ENCODE results near the gene MCC.

The MCC gene

DNA sequence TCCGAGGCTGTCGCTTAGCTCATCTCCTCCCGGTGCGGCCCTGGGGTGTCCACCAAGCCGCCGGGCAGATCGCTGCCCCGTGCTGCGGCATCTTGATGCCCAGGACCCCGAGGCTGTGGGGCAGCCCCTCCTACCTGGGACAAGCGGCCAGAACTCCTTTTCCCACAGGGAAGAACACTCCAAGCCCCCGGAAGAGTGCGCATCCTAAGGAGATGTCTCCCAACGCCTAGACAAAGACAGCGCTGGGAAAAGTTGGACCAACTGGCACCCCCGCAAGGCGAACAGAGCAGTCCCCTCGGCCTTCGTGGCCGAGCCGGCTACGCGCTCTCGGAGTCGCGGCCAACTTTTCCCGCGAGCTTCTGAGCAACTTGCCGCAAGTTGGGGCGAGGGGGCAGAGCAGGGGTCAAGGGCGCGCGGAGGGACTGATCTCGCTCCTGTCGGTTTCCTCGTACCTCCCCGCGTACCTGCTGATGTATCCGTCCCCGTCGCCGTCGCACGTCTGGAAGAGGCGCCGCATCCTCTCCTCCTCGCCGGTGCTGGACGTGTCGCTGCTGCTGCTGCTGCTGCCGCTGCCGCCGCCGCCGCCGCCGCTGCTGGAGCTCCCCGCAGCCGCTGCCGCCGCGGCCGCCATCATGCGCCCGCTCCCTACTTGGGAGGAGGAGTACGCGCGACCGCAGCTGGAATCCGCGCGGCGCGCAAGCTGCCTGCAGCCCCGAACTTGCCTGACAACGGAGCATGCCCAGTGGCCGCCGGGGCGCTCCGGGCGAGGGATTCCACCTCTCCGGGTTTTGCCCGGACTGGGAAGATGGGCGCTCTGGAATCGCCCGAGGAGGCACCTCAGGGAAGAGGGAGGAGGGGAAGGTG is at the start of gene MCC:
Gene MCC, minus strand, starts transcription at position 673 of the 864 bp plus-strand sequence.
- peak; percentile 20 for DNase-seq

DNA sequence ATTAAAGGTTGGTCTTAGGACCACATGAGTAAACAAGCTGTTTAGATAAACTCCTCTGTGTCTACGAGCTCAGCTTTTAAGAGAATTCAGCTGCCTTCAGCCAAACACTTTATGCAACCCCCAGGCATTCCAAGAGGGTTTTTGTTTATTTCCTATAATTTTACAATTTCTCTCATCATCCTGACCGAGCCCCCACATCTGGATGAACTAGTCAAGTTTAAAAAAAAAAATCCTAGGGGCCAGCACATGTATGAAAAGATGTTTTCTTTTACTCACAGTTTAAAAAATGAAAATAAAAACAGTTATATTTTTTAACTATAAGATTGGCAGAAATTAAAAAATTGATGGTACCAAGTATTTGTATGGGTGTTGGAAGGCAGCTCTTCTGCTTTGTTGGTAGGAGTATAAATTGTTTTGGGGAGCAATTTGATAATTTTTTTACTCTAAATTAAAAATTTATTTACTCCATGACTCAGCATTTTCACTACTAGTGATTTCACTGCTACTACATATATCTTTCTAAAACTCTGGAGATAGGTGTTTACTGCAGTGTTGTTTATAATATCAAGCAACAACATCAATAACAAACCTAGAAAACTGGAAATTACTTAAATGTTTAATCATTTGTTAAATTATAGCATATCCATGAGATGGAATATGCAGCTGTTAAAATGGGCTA is 43.4 kb upstream of the MCC start:
- DNase-seq: no peak

DNA sequence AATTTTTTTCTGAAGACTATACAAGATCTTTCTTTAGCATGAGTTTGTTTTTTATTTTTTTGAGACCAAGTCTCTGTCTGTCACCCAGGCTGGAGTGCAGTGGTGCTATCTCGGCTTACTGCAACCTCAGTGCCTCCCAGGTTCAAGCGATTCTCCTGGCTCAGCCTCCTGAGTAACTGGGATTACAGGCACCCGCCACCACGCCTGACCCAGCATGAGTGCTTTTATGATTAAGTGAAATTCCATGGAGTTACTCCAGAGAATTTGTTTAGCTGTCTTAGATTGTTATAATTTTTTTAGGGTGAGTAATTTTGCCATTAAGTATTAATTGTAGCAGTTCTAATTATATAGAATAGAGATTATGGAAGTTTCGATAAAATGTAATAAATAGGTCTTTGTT is 39.5 kb upstream of the MCC start:
- no peak for DNase-seq

DNA sequence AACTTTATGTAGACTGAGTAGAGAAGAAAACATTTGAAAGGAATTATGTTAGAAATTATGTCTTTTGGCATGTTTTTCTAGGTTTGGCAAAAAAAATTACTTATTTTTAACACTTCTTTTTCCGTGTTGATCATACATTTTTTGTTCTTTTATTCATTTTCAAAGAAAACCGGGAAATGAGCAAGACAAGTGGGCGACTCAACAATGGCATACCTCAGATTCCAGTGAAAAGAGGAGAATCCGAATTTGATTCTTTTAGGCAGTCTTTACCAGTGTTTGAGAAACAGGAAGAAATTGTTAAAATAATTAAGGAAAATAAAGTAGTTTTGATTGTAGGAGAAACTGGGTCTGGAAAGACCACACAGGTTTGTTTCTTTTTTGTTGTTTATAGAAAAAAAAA is 38.2 kb upstream of the MCC start:
- DNase-seq: no peak

DNA sequence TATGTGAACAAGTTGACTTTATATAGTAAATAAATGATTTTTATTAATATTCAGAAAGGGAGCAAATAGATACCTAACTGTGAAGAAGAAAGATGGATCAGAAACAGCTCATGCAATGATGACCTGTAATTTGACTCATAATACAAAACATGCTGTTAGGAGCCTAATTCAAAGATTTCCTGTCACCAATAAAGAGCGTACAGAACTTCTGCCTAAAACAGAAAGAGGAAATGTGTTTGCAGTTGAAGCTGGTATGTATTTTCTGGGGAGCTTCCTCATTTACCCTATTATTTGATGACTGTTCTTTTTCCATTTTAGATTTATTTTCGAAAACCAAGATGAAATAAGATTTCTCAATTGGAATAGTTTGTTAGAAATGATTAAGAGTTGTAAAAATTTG is 36.7 kb upstream of the MCC start:
- DNase-seq: peak; percentile 21

DNA sequence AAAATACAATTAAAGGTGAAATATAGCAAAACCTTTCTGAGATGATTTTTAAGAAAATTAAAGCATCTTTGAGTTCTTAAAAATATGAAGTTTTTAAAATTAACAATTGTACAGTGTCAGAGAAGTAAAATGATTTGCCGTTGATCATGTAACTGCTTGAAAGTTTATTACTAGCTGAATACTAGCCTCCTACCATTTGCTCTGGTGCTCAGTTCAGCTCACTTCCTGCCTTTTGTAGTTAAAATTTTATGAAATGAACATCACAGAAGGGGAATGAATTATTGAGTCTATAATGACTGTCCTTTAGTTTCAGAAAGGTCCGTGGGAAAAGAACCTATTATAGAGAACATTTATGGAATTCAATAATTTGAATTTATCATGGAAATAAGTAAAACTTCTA is 34.9 kb upstream of the MCC start:
- DNase-seq: no peak

DNA sequence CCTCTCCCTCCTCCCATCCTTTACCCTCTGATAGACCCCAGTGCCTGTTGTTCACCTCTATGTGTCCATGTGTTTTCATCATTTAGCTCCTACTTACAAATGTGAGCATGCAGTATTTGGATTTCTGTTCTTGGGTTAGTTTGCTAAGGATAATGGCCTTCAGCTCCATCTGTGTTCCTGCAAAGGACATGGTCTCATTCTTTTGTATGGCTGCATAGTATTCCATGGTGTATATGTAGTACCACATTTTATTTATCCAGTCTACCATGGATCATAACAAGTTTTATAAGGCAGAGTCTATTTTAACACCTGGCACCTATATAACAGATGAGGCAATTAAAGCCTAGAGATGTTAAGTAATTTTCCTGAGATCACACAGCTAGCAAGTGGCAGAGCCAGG is 32.6 kb upstream of the MCC start:
- no peak for DNase-seq

DNA sequence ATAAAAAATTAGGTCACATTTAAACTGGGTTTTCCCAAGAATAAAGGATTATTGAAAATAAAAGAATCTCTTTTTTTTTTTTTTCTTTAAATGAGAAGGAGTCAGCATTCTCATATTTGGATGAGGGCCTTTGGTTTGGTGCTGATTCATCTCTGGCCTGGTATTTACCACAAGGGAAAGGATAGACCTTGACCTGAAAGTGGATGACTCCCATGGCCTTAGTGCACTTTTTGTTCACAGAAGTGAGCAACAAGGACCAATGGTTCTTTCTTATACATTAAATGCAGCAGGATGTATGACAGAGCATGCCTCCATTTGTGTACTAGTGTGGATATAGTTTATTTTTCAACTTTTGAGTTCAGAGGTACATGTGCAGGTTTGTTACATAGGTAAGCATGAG is 32.2 kb upstream of the MCC start:
- no peak for DNase-seq

DNA sequence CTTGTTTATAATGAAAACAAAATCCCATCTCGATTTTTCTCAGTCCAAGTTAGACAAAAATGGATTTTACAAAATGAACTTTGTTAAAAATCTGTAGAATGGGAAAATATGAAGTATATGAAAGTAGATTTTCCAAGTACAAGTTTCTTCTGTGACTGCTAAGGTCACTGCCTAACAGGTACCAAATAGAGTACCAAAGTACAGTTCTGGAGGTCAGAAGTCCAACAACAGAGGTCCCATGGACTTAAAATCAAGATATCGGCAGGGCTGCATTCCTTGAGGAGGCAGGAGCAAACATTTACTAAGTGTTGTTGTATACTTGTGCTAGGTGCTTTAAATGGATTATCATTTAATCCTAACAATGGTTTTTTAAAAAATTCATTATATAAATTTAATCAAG is 31.2 kb upstream of the MCC start:
- no peak for DNase-seq

DNA sequence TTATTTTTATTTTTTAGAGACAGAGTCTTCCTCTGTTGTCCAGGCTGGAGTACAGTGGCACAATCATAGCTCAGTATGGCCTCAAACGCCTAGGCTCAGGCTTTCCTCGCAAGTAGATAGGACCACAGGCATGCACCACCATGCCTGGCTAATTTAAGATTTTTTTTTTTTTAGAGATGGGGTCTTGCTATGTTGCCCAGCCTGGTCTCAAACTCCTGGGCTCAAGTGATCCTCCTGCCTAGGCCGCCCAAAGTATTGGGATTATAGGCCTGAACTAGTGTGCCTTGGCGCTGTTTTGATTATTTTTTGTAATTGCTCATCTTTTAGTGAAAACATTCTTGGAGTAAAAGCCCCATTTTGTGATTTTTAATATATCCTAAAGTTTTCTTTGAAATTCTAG is 30.6 kb upstream of the MCC start:
- no peak for DNase-seq

DNA sequence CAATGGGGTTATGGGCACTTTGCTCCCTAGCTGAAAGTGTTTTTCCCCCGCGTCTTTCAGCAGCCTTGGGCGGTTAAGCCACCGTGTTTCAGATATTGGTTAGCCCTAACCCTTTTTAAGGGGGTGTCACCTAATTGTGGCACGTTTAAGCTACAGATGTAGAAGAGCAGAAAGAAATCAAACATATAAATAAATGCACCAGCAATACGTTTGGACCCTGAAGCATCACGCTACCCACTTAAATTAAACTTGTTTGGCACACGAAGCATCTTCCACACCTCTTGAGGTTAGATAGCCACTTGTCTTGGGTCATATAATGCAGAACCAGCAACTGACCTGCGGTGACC is 26.0 kb upstream of the MCC start:
- DNase-seq: no peak

DNA sequence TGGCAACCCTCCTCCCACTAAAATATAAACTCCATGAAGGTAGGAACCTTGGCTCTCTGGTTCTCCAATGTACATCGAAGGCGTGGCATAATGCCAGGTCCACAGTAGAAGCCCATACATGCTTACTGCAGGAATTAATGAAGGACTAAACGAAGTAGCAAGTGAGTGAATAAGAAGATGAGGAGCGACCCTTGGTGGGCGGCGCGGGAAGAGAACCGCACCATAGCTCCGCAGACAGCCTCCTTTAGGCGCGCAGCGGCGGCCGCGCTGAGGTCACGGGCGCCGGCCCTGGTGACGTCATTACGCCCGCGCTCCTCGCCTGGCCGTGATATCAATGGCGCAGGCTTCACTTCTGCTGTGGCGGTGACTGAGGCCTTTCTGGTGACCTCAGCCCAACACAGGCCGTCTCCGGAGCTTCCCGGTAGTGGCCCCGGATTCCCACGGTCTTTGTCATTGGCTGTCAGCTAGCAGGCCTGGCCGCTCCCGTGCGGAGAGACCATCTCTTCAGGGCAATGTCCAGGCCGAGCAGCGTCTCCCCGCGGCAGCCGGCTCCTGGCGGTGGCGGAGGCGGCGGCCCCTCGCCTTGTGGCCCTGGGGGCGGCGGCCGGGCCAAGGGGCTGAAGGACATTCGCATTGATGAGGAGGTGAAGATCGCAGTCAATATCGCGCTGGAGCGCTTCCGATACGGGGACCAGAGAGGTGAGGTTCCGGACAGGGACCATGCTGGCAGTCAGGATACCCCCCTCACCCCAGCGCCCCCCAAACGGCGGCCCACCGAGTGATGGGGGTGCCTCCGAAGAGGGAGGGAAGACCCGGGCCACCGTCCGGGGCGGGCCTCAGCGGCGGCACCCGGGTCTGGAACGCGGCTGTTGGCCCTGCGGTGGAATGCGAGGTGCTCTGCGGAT is 25.4 kb upstream of the MCC start, which contains the start of gene YTHDC2:
Gene YTHDC2, plus strand, starts transcription at position 311 of the 905 bp plus-strand sequence. Its CDS starts 202 bp downstream, at position 513.
- peak; percentile 90 for DNase-seq

DNA sequence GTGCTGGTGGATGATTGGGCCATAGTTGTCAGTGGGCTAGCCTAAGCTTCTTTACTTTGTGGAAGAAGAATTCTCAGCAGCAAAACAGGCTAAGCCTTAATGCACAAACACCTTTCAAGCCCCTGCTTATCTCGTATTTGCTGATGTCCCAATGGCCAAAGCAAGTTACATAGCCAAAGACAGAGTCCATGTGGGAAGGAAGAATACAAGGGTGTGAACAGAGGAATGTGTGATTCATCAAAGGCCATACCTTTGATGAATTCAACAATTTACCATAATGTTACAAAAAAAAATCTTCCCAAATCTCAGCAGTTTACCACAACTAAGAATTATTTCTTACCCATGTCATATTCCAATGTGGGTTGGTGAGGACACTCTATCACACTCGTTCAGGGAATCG is 24.1 kb upstream of the MCC start:
- DNase-seq: no peak

DNA sequence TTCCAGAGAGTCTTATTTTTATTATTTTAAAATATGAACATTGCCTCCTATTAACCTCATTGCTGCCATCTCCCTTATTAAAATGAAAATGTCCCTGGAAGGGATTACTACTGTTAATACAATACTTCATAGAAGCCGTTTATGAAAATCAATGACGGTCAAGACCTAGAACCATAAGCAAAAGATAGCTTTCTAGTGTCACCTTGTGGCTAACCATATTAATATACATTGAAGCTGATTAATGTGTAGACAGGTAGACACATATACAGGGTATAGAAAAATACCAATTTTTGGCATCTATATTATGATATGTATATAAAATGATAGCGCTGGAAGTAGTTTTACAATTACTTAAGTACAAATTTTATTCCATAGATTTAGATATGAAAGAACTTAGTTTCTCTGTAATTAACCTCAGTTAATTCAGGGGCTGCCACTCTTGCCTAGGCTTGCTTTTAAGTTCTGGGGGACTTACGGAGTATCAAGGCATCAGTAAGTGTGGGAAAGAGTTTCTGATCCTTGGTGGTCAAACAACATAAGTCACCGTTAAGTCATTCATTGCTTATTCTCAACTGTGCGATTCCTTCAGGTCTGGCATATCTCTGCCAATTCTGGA is 22.7 kb upstream of the MCC start:
- peak; percentile 53 for DNase-seq

DNA sequence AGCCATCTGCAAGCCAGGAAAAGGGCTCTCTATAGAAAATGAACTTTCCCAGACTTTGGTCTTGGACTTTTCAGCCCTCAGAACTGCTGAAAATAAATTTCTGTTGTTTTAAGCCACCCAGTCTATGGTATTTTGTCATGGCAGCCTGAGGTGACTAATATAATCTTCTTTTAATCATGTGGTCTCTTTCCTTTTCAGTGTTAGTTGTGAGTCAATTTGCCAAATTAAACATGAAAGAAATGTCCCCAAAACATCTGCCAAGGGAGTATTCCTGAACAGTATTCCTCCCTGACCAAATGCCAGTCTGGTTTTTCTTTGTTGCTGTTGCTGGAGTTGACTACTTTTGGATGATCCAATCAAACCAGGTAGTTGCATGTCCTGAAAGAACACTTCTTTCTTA is 20.5 kb upstream of the MCC start:
- DNase-seq: no peak

DNA sequence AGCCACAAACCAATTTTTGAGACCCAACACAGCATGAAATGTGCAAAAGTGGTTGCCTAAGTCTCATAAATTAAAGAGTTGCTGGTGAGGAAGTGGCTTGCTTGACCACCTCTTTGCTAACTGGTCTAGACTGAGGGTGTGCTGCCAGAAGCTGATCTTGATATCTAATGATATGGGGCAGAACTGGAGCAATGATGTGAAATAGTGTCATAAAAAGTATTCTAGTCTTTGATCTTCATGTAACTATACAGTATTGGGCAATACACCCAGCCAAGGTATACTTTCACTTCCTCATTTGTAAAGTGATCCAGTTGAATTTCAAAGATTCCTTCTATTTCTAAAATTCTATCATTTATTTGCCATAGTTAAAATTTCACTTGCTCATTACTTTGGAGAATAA is 19.3 kb upstream of the MCC start:
- DNase-seq: no peak

DNA sequence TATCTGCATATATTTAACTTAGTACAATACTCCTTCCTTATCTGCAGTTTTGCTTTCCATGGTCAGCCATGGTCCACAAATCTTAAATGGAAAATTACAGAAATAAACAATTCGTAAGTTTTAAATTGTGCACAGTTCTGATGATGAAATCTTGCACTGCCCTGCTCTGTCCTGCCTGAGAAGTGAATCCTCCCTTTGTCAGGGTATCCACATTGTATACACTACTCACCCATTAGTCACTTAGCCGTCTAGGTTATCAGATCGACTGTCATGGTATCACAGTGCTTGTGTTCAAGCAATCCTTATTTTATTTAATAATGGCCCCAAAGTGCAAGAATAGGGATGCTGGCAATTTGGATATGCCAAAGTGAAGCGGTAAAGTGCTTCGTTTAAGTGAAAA is 16.9 kb upstream of the MCC start:
- no peak for DNase-seq

DNA sequence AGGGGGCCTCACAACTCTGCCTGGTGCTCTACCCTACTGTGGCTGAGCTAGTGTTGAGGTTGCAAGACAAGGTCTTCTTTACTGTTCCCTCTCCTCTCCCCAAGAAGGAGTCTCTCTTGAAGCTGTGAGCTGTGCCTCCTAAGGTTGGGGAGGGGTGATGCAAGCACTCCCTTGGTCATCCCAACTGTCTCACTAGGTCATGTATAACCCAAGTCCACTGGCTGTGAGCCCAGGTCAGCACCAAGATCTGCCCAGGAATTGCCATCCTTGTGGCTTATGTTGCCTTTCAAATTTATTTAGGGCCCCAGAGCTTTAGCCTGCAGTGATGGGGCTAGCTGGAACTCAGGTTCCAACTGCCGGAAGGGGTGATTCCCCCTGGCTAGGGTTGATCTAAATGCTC is 14.9 kb upstream of the MCC start:
- no peak for DNase-seq

DNA sequence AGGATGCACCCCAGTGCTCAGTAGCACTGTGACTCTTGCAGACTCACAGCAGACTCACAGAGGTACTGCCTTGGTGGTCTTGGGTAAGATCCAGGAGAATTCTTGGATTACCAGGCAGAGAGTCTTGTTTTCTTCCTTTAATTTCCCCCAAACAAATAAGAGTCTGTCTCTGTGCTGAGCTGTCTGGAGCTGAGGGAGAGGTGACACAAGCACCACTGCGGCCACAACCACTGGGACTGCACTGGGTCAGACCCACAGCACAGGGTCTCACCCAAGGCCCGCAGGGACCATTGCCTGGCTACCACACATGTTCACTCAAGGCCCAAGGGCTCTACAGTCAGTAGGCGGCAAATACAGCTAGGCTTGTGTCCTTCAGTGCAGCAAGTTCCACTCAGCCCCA is 13.8 kb upstream of the MCC start:
- no peak for DNase-seq

DNA sequence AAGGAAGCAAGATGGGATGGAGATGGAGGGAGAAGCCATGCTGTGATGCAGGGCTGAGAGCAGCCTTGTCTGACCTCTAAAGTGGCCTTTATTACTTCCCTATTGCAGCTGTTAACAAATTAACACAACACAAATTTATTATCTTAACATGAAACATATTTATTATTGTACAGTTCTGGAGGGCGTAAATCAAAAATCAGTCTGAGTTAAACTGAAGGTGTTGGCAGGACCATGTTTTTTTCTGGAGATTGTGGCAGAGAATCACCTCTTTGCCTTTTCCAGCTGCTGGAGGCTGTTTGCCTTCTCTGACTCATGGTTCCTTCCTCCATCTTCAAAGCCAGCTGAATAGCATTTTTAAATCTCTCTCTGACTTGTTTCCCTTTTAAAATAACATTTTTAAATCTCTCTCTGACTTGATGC is 7.2 kb upstream of the MCC start:
- no peak for DNase-seq

DNA sequence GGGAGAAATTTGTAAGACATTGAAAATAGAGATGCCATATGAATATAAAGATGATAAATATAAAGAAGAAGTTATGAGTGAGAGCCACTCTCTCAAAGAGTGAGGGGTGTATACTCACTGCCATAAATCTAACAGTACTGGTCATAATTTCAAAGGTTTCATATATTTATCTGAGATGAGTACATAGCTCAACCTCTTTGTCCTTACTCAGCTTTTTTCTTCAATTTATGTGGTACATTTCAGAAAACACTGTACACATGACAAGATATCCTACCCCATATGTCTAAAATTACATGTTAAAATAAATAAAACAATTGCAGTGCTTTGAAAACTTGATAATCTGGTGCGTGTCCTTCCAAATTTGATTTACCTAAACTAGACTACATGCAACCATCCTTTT is 5.2 kb upstream of the MCC start:
- DNase-seq: no peak

DNA sequence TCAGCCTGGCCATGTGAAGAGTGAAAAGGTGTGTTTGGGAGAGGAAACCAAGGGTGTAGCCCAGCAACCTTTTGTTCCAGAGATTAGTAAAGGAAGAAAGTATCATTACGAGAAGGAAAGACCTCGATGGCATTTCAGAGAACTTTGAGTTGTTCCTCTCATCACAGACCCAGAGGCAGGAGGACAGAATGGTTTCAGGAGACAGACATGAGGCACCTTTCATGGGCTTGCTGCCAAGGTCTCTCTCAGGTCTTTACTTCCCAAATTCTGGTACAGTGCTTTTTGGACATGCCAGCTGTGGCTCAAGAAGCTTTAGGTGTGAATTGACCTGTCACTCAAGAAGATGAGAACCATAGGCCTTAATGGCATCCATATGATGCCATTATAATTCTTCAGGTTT is 2.8 kb upstream of the MCC start:
- DNase-seq: no peak

DNA sequence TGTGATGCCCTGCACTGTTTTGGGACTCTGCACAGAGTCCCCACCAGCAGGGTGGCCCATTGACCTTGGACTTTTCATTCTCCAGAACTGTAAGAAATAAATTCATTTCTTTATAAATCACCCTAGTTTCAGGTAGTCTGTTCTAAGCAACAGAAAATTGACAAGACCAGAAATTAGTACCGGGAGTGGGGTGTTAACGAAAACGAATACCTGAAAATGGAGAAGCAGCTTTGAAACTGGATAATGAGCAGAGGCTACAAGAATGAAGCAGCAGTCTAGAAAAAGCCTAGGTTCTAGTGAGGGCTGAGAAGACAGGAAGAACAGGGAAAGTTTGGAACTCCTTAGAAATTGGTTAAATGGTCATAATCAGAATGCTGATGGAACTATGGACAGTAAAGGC is 2.1 kb upstream of the MCC start:
- no peak for DNase-seq
